HEK293 (cell line): ENCODE results near the gene DAAM1.

Experiments used
- CTCF ChIA-PET: fragments of 350-600 bp; formaldehyde crosslinking; extraction: SDS; loops from one replicate; lab custom pipeline; 2021; ENCODE audit warnings: antibody characterized with exemption; lab: Yijun Ruan, JAX
- POLR2A ChIA-PET: fragments of 300-600 bp; formaldehyde crosslinking; extraction: SDS; loops from one replicate; lab custom pipeline; 2020; ENCODE audit warnings: antibody characterized with exemption, inconsistent platforms; lab: Yijun Ruan, JAX
- H3K27ac ChIP-seq: fragments of 200-500 bp; sonication (Bioruptor generic); 2 replicates; pipeline ENCODE4 v1.5.1; 2014; ENCODE audit warnings: low read depth, low read length, control low read depth, inconsistent platforms; ENCODE audit errors: extremely low read depth
- H3K36me3 ChIP-seq, 2 experiments: fragments of 200-500 bp in 1 of 2; sonication (Bioruptor generic) in 1 of 2; 1 replicate in 1 of 2; 2 replicates in 1 of 2; pipeline ENCODE4 v1.5.1; 2014 to 2017; ENCODE audit warnings: inconsistent platforms in 2 of 2, low read length in 2 of 2; ENCODE audit not compliant: control insufficient read depth in 2 of 2, insufficient read depth in 1 of 2
- H3K4me1 ChIP-seq: fragments of 200-500 bp; sonication (Bioruptor generic); 2 replicates; pipeline ENCODE4 v1.5.1; 2014; ENCODE audit warnings: mild to moderate bottlenecking, low read length, inconsistent platforms; ENCODE audit not compliant: control insufficient read depth, insufficient read depth
- H3K4me3 ChIP-seq: 2 replicates; pipeline ENCODE4 v1.5.1; 2011; ENCODE audit warnings: low read depth, mild to moderate bottlenecking, control low read depth, low read length, moderate library complexity
- H3K9me3 ChIP-seq: fragments of 200-500 bp; sonication (Bioruptor generic); 2 replicates; pipeline ENCODE4 v1.5.1; 2014; ENCODE audit warnings: low read depth, low read length, inconsistent platforms; ENCODE audit not compliant: control insufficient read depth, insufficient read depth
- BCL11A ChIP-seq: fragments of 450-650 bp; formaldehyde crosslinking; IDR thresholded peaks from 2 replicates; pipeline ENCODE4 v1.5.1; 2016; ENCODE audit warnings: low read depth, missing biosample characterization, missing genetic modification characterization
- EGR2 ChIP-seq: fragments of 450-650 bp; formaldehyde crosslinking; IDR thresholded peaks from 2 replicates; pipeline ENCODE4 v1.5.1; 2016; ENCODE audit warnings: low read depth, missing biosample characterization, missing genetic modification characterization
- GLIS2 ChIP-seq: fragments of 450-650 bp; formaldehyde crosslinking; IDR thresholded peaks from 2 replicates; pipeline ENCODE4 v1.5.1; 2016; ENCODE audit warnings: missing biosample characterization, missing genetic modification characterization
- KLF16 ChIP-seq: fragments of 450-650 bp; formaldehyde crosslinking; IDR thresholded peaks from 2 replicates; pipeline ENCODE4 v1.5.1; 2017; ENCODE audit warnings: missing biosample characterization, missing genetic modification characterization
- KLF9 ChIP-seq: fragments of 450-650 bp; formaldehyde crosslinking; IDR thresholded peaks from 2 replicates; pipeline ENCODE4 v1.5.1; 2016; ENCODE audit warnings: missing biosample characterization, missing genetic modification characterization, low read depth
- PRDM6 ChIP-seq: fragments of 450-650 bp; formaldehyde crosslinking; IDR thresholded peaks from 2 replicates; pipeline ENCODE4 v1.5.1; 2017; ENCODE audit warnings: missing biosample characterization, missing genetic modification characterization
- TCF7L2 ChIP-seq: IDR thresholded peaks from 2 replicates; pipeline ENCODE4 v1.6.1; 2011; ENCODE audit warnings: low read depth, mild to moderate bottlenecking, inconsistent platforms, low read length, moderate library complexity, borderline replicate concordance
- ZBTB21 ChIP-seq: fragments of 450-650 bp; formaldehyde crosslinking; IDR thresholded peaks from 2 replicates; pipeline ENCODE4 v1.5.1; 2017; ENCODE audit warnings: missing biosample characterization, missing genetic modification characterization
- ZFP69B ChIP-seq: fragments of 450-650 bp; formaldehyde crosslinking; IDR thresholded peaks from 2 replicates; pipeline ENCODE4 v1.5.1; 2016; ENCODE audit warnings: missing biosample characterization, missing genetic modification characterization
- ZNF140 ChIP-seq: fragments of 450-650 bp; formaldehyde crosslinking; IDR thresholded peaks from 2 replicates; pipeline ENCODE4 v1.5.1; 2016; ENCODE audit warnings: missing biosample characterization, missing genetic modification characterization
- ZNF184 ChIP-seq: fragments of 450-650 bp; IDR thresholded peaks from 2 replicates; pipeline ENCODE4 v1.5.1; 2018; ENCODE audit warnings: missing biosample characterization, mild to moderate bottlenecking, missing genetic modification characterization
- ZNF19 ChIP-seq: fragments of 450-650 bp; formaldehyde crosslinking; IDR thresholded peaks from 2 replicates; pipeline ENCODE4; 2016; ENCODE audit warnings: missing biosample characterization, missing genetic modification characterization, low read depth
- ZNF239 ChIP-seq: fragments of 450-650 bp; formaldehyde crosslinking; IDR thresholded peaks from 2 replicates; pipeline ENCODE4 v1.5.1; 2016; ENCODE audit warnings: missing biosample characterization, missing genetic modification characterization
- ZNF311 ChIP-seq: fragments of 450-650 bp; formaldehyde crosslinking; IDR thresholded peaks from 2 replicates; pipeline ENCODE4 v1.5.1; 2017; ENCODE audit warnings: missing biosample characterization, missing genetic modification characterization, borderline replicate concordance
- ZNF529 ChIP-seq: fragments of 450-650 bp; formaldehyde crosslinking; IDR thresholded peaks from 2 replicates; pipeline ENCODE4 v1.5.1; 2017; ENCODE audit warnings: missing genetic modification characterization, missing biosample characterization; ENCODE audit not compliant: insufficient replicate concordance
- ZNF571 ChIP-seq: fragments of 450-650 bp; formaldehyde crosslinking; IDR thresholded peaks from 2 replicates; pipeline ENCODE4 v1.5.0; 2017; ENCODE audit warnings: missing biosample characterization, missing genetic modification characterization
- ZNF621 ChIP-seq: fragments of 450-650 bp; formaldehyde crosslinking; IDR thresholded peaks from 2 replicates; pipeline ENCODE4 v1.5.1; 2017; ENCODE audit warnings: missing biosample characterization, missing genetic modification characterization
- ZNF768 ChIP-seq: fragments of 450-650 bp; formaldehyde crosslinking; IDR thresholded peaks from 2 replicates; pipeline ENCODE4 v1.5.1; 2018; ENCODE audit warnings: missing biosample characterization, mild to moderate bottlenecking, missing genetic modification characterization
- ZNF776 ChIP-seq: fragments of 450-650 bp; formaldehyde crosslinking; IDR thresholded peaks from 2 replicates; pipeline ENCODE4 v1.5.0; 2017; ENCODE audit warnings: missing biosample characterization, missing genetic modification characterization, borderline replicate concordance
- TF ChIP-seq, protein P1 (sequence below): fragments of 450-650 bp; formaldehyde crosslinking; IDR thresholded peaks from 2 replicates; pipeline ENCODE4 v1.5.1; 2017; ENCODE audit warnings: missing biosample characterization, missing genetic modification characterization
- TF ChIP-seq, protein P2 (sequence below): fragments of 450-650 bp; formaldehyde crosslinking; IDR thresholded peaks from 2 replicates; pipeline ENCODE4 v1.5.1; 2016; ENCODE audit warnings: missing biosample characterization, missing genetic modification characterization
- TF ChIP-seq, protein P3 (sequence below): IDR thresholded peaks from 2 replicates; pipeline ENCODE4 v1.6.1; 2011; ENCODE audit warnings: mild to moderate bottlenecking, low read depth, low read length, borderline replicate concordance
- TF ChIP-seq, protein P4 (sequence below): fragments of 450-650 bp; formaldehyde crosslinking; IDR thresholded peaks from 2 replicates; pipeline ENCODE4 v1.5.1; 2016; ENCODE audit warnings: missing biosample characterization, missing genetic modification characterization

The DAAM1 gene

DNA sequence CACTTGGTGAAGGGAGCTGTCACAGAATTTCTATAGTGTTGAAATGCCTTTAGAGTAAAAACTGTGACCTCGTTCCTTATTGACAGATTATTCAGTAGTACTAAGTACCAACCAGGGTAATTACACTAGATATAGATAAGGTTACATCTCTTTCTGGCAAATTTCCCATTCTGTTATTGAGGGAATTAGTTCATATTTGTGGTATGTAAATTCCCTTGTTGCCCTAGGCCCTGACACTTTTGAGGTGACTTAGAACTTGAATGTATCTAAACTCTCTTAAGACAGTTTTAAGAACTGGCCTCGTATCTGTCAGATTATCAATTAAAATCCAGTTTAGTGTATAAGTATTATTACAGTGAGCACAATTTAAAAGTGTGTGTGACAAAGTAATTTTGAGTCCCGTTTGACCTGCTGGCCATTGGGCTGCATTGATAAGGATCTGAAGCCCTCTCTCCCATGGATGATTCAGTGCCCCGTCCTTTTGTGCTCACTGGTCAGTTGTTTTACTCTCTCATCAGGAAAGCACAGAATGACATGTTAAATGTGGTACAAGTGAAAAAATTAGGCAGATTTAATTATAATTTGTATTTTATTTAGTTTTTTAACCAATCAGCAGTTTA is 153.5 kb downstream of the DAAM1 start:
- H3K27ac ChIP-seq, result no peak overlapping the region
- peaks cover 4% of the 10 kb centered on the region for H3K4me1 ChIP-seq
- no peaks in the 10 kb centered on the region for H3K9me3 ChIP-seq
- POLR2A ChIA-PET, result no interaction called here
- TF ChIP-seq KLF9 (tag by site-specific recombination) (no peak), GLIS2 (tag by site-specific recombination) (no peak), ZNF19 (tag by site-specific recombination) (no peak), ZNF571 (tag by site-specific recombination) (no peak), ZNF311 (no peak), ZNF621 (no peak), ZNF239 (no peak)
- TF ChIP-seq, protein P1, sequence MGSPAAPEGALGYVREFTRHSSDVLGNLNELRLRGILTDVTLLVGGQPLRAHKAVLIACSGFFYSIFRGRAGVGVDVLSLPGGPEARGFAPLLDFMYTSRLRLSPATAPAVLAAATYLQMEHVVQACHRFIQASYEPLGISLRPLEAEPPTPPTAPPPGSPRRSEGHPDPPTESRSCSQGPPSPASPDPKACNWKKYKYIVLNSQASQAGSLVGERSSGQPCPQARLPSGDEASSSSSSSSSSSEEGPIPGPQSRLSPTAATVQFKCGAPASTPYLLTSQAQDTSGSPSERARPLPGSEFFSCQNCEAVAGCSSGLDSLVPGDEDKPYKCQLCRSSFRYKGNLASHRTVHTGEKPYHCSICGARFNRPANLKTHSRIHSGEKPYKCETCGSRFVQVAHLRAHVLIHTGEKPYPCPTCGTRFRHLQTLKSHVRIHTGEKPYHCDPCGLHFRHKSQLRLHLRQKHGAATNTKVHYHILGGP (tag by site-specific recombination), result no peak
- TF ChIP-seq, protein P2, sequence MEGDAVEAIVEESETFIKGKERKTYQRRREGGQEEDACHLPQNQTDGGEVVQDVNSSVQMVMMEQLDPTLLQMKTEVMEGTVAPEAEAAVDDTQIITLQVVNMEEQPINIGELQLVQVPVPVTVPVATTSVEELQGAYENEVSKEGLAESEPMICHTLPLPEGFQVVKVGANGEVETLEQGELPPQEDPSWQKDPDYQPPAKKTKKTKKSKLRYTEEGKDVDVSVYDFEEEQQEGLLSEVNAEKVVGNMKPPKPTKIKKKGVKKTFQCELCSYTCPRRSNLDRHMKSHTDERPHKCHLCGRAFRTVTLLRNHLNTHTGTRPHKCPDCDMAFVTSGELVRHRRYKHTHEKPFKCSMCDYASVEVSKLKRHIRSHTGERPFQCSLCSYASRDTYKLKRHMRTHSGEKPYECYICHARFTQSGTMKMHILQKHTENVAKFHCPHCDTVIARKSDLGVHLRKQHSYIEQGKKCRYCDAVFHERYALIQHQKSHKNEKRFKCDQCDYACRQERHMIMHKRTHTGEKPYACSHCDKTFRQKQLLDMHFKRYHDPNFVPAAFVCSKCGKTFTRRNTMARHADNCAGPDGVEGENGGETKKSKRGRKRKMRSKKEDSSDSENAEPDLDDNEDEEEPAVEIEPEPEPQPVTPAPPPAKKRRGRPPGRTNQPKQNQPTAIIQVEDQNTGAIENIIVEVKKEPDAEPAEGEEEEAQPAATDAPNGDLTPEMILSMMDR (tag by site-specific recombination), result no peak
- no peak overlapping the region for H3K4me3 ChIP-seq
- CTCF ChIA-PET, result no interaction called here
- H3K36me3 ChIP-seq, result no peaks in the 10 kb centered on the region

- ChIA-PET POLR2A (no interaction called here), CTCF (no interaction called here)
- Histone ChIP-seq H3K4me3 (no peak overlapping the region), H3K4me1 (peaks cover 4% of the 10 kb centered on the region), H3K9me3 (no peaks in the 10 kb centered on the region), H3K27ac (no peak overlapping the region), H3K36me3 (peaks cover 0 to 2% of the 10 kb centered on the region in 2 experiments; a peak in 1 of 3 replicates)
- no peak for TF ChIP-seq PRDM6
- no peak for TF ChIP-seq KLF16 (tag by site-specific recombination)
- TF ChIP-seq ZNF776, result no peak
- TF ChIP-seq ZNF184 (tag by site-specific recombination), result no peak
- TF ChIP-seq, protein P3, sequence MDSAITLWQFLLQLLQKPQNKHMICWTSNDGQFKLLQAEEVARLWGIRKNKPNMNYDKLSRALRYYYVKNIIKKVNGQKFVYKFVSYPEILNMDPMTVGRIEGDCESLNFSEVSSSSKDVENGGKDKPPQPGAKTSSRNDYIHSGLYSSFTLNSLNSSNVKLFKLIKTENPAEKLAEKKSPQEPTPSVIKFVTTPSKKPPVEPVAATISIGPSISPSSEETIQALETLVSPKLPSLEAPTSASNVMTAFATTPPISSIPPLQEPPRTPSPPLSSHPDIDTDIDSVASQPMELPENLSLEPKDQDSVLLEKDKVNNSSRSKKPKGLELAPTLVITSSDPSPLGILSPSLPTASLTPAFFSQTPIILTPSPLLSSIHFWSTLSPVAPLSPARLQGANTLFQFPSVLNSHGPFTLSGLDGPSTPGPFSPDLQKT, result no peak
- TF ChIP-seq ZBTB21, result no peak
- no peak for TF ChIP-seq TCF7L2
- no peak for TF ChIP-seq BCL11A (tag by site-specific recombination)
- no peak for TF ChIP-seq ZNF571 (tag by site-specific recombination)
- TF ChIP-seq ZNF140 (tag by site-specific recombination), result no peak
- TF ChIP-seq ZFP69B, result no peak
- TF ChIP-seq ZNF768 (tag by site-specific recombination), result no peak
- TF ChIP-seq ZNF529, result no peak
- no peak for TF ChIP-seq EGR2
- TF ChIP-seq, protein P4, sequence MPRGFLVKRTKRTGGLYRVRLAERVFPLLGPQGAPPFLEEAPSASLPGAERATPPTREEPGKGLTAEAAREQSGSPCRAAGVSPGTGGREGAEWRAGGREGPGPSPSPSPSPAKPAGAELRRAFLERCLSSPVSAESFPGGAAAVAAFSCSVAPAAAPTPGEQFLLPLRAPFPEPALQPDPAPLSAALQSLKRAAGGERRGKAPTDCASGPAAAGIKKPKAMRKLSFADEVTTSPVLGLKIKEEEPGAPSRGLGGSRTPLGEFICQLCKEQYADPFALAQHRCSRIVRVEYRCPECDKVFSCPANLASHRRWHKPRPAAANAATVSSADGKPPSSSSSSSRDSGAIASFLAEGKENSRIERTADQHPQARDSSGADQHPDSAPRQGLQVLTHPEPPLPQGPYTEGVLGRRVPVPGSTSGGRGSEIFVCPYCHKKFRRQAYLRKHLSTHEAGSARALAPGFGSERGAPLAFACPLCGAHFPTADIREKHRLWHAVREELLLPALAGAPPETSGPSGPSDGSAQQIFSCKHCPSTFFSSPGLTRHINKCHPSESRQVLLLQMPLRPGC (tag by site-specific recombination), result no peak
These were observed 154.3 kb downstream of the DAAM1 start for GRCh38 chr14:59342516-59343484.
